HG03342 (cell line): ENCODE data around the gene NTN3.

Source experiments
- ATAC-seq: cut with Tn5 transposase; IDR thresholded peaks from one replicate; pipeline ENCODE4 v1.9.1; 2021; ENCODE audit warnings: mild to moderate bottlenecking, moderate library complexity; ENCODE audit not compliant: unreplicated experiment

NTN3 gene

DNA sequence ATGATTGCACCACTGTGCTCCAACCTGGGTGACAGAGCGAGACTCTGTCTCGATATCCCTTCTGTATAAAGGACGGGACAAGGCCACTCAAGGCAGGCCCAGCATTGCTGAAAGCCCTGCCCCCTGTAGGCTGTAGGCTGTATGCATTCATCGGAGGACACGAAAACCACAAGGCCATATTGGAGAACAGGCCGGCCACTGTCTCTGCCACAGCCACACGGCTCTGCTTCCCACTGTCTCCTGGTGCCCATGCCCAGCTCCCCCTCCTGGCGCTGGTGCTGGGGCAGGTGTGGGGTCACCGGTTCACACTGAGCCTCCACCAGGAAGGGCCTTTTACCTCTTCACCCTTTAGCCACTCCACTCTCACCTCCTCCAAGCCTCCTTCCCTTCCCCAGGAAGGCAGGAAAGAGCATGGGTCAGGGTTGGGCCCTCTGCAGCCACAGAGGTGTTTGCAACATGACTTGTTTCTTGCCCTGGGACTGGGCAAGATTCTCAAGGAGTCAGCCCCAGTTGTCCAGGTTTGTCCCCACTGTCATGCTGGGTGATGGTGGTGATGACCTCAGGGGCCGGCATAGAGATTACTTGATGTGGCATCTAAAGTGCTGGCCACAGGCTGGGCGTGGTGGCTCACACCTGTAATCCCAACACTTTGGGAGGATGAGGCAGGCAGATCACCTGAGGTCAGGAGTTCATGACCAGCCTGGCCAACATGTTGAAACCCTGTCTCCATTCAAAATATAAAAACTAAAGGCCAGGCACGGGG lies 5.3 kb upstream of the NTN3 start:
- ATAC-seq = no peak

DNA sequence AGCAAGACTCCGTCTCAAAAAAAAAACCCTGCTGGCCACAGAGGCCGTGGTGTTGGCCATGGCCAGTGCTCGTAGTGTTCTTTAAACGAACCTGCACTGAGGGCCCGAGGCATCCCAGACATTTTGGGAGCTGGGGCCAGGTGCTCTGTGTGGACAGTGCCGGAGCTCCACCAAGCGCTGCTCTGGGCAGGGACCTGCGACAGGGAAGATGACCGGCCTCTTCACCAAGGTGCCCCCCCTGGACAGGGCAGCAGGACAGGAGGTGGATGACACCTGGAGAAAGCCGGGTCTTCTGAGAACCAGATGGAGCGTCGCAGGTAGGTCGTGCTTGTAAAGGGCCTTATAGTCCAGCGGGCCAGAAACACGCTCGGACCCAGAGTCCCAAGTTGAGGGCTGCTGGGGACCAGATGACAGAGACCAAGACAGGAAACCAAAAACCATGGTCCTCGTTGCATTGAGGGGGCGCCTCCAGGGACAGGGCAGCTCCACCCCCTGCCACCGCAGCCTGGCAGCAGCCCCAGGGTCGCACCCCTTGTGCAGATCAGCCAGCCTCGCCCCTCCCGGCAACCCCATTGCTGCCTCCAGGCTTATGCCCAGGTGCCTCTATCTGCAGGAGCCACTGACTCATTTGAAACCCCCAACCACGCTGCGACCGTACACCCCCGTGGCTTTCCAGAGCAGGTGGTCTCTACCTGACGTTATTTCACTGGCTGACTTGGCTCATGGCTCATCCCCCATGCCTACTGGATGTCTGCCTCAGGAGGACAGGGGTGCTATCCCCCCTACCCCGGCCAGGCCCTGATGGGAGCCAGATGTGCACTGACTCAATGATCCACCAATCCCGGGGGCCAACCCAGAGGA lies 4.2 kb upstream of the NTN3 start:
- no peak for ATAC-seq

DNA sequence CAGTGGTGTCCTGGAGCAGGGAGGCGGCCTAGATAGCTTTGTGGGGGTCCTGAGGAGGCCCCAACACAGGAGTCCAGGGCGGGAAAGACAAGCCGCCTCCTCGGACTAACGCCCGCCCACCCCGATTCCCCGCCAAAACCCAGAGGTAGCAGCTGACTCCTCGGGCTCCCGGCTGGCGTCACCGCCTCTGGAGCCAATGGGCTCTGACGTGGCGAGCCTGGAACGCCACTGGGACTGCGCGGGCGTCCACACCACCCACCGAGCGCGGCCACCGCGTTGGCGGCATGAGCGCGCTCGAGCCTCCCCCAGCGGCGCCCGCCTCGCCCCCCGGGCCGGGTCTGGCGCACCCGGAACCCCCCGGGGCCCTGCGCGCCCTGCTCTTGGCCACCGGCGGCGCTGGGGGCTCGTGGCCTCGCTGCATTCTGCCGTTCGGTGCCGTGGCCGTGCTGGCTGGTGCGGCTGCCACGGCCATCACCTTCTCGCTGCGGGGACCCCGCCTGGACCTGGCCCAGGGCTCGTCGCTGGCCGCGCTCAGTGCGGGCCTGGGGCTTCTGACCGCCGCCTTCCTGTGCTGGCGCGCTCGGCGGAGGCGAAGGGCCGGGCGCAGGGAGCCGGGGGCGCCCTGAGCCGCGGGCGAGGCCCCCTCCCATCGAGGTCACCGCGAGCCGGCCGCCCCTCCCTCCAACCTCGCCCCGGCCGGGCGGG lies 3.4 kb upstream of the NTN3 start:
- ATAC-seq = no peak

DNA sequence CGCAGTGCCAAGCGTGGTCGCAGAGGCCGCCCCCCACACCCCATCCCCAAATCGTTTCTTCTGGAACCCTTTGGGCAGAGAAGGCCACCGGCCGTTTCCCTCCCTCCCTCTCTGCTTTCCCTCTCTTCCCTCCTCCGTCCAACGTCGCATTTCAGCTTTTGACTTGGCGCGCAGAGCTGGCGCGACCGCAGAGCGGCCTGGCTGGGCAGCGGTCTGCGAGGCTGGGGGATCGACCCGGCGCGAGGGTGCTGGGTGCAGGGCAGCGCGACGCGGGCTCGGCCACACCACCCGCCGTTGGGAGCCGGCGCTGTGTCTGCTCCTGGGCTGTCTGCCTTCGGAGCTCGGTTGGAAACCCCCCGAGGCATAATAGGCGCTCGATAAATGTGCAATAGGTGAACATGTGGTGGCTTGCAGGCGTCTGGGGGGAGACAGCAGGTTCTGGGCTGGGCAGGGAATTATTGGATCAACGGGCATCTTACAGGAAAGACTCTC lies 2.8 kb upstream of the NTN3 start:
- ATAC-seq = no peak

- no peak for ATAC-seq
These were observed 2.2 kb upstream of the NTN3 start for GRCh38 chr16:2468725-2469398.

DNA sequence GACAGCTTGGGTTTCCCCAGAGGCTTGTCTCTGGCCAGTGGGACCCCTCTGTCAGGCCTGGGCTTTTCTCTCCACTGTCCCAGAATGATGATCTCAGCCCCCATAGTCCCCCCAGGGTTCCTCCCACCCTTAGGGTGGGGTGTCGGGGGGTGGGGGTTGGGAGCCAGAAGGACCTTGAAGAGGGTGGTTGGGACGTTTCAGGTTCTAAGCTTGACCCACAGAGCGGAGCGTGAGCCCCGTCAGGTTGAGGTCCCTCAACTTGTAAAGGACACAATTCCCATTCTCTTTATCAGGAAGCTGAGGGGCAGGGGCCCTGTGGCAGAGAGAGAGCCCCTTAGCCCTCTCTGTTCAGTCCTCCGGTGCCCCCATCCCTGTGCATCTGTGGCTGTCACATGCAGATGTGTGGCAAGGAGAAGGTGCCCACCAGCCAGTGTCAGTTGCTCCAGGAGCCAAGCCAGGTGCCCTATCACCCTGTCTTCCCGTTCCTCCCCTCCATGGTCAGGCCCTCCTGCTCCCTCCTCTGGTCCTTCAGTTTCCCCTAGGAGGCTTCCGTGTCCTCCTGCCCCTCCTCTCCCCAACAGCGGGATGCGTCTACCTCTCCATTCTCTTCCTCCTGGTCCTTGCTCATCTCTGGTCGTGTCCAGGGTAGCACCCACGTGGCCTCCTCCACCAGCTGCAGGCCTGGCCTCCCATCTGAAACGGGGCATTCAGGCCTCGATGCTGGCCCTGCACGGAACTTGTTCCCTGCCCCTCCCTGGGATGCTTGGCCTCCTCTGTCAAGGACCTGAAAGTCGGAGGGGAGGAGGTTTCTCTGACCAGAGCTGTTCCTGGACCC lies 1.5 kb upstream of the NTN3 start:
- ATAC-seq = no peak

DNA sequence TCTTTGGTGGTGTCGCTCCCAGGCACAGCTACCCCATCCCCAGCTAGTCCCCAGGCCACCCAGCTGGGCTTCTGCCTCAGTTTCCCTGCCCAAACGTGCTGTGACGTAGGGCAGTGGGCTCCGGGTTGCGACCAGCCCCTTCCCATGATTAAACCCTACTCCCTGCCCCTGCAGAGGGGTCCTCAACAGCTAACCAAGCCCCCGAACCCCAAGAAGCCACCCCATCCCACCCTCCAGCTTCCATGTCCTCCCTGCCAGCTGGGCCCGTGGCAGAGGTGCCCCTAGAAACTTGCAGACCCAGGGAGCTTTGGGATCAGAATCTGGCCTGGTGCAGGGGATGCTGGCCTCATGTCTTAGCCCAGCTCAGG lies 879 bp upstream of the NTN3 start:
- ATAC-seq = no peak

GRCh38 chr16:2470603-2471015 lies 488 bp upstream of the NTN3 start:
- no peak for ATAC-seq

GRCh38 chr16:2471653-2472487 lies 773 bp downstream of the NTN3 start:
- no peak for ATAC-seq

DNA sequence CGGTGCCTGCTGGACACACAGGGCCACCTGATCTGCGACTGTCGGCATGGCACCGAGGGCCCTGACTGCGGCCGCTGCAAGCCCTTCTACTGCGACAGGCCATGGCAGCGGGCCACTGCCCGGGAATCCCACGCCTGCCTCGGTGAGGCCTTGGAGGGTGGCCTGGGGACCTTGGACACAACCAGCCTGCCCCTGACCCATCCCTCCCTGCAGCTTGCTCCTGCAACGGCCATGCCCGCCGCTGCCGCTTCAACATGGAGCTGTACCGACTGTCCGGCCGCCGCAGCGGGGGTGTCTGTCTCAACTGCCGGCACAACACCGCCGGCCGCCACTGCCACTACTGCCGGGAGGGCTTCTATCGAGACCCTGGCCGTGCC lies 1.4 kb downstream of the NTN3 start:
- ATAC-seq = no peak

DNA sequence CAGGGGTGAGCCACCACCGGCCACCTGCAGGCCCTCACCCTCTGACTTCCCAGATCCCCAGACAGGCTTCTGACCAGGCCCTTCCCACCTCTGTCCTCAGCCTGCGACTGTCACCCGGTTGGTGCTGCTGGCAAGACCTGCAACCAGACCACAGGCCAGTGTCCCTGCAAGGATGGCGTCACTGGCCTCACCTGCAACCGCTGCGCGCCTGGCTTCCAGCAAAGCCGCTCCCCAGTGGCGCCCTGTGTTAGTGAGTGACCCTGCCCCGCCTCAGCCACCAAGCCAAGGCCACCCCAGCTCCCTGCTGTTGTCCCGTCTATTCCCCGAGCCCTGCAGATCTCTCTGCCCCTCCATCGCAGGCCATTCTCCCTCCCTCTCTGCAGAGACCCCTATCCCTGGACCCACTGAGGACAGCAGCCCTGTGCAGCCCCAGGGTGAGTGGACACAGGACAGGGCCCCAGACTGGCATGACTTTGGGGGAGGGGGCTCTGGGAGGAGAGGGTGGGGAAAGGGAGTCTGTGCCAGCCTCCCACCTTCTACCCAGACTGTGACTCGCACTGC lies 1.9 kb downstream of the NTN3 start:
- ATAC-seq = no peak

DNA sequence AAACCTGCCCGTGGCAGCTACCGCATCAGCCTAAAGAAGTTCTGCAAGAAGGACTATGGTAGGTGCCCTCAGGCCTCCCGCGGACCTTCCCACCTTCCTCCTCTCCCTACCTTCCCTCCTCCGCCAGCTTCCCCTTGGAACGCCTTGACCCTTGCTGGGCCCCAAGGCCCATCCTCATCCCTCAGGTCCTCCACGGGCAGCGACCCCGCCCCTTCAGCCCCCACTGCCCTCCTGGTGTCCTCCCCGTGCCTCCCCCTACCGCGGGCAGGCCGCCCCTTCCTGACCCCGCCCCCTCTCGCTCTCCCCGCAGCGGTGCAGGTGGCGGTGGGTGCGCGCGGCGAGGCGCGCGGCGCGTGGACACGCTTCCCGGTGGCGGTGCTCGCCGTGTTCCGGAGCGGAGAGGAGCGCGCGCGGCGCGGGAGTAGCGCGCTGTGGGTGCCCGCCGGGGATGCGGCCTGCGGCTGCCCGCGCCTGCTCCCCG lies 2.4 kb downstream of the NTN3 start:
- ATAC-seq = no peak

GRCh38 chr16:2473999-2474876 lies 3.1 kb downstream of the NTN3 start:
- ATAC-seq = no peak

GRCh38 chr16:2474877-2475412 lies 3.8 kb downstream of the NTN3 start, which contains the start of gene TBC1D24:
TSS of gene TBC1D24 (plus strand) at chr16:2475127. CDS start at chr16:2496149, 21,022 bp downstream.
- ATAC-seq = peak; percentile 53

DNA sequence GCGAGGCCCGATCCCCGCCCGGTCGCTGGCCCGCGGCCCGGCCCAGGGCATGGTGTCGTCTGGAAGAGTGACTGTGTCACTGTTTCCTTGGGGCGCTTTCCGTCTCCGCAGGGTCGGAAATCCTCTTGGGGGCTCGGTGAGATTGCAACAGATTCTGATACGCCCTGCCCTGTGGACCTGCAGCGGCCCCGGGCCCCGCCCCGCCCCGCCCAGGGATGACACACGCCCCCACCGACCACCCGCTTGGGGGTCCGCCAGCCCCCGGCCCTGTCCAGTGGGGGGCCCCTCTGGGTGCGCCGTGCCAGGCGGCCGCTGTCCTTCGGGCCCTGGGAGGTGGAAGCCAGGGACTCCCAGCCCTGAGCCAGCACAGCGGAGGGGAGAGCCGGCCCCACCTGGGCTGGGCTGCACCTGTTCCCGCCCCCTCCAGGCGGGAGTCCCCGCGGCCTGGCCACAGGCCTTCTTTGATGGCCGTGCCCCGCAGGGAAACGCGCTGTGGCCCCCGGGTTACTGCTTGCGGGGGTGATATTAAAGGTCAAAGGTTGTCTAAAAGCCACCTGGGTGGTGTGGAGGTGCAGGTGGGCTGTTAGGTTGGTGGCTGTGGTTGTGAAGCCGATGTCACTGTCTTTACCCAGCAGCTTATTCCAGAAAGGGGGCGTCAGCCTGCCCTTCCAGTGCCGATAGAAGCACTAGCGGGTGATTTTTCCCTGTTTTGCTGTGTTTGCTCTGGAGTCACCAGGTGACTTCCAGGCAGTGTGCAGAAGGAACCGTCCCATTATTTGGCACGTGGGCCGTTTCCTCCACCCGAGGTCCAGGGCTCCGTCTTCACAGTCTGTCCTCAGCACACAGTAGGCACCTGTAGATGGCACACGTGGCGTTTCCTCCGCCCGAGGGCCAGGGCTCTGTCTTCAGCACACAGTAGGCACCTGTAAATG lies 4.6 kb downstream of the NTN3 start:
- ATAC-seq = peak; percentile 11

GRCh38 chr16:2476345-2476720 lies 5.2 kb downstream of the NTN3 start:
- no peak for ATAC-seq
